Measurements from ENCODE around the gene KLHL29. TPM values are rescaled to one million over a fixed set of nuclear protein-coding genes. Genes with fewer than 3 reads are reported as not detected.

The KLHL29 gene
- polyA plus RNA-seq, 2 donors = 2.1 to 3.8 TPM

- no peak overlapping the region for H3K27ac ChIP-seq (ENCODE audit: low read depth in 2 of 2, low read length in 1 of 2)
- WGBS, 2 donors = 74 to 88% methylated on average over 27 to 28 of the region's 28 CpGs
- H3K27me3 ChIP-seq (ENCODE audit: control insufficient read depth in 1 of 2, insufficient read depth in 2 of 2, low read length in 2 of 2) = no peaks in the 10 kb centered on the region
- H3K36me3 ChIP-seq (ENCODE audit: control insufficient read depth in 2 of 2, insufficient read depth in 2 of 2, low read length in 1 of 2) = no peaks in the 10 kb centered on the region
- peaks cover 0 to 3% of the 10 kb centered on the region in 2 donors for H3K9me3 ChIP-seq (ENCODE audit: control insufficient read depth in 2 of 2, insufficient read depth in 1 of 2, low read depth in 1 of 2, low read length in 1 of 2)
- H3K4me3 ChIP-seq (ENCODE audit: low read depth in 1 of 2, low read length in 2 of 2) = no peak overlapping the region
- peaks cover 0 to 1% of the 10 kb centered on the region in 2 donors for H3K4me1 ChIP-seq (ENCODE audit: control insufficient read depth in 2 of 2, insufficient read depth in 2 of 2, low read length in 1 of 2)
Observed at GRCh38 chr2:23628926-23629771, 244.2 kb downstream of the KLHL29 start.

GRCh38 chr2:23629772-23630480 lies 244.9 kb downstream of the KLHL29 start:
- Histone ChIP-seq H3K9me3 (ENCODE audit: control insufficient read depth in 2 of 2, insufficient read depth in 1 of 2, low read depth in 1 of 2, low read length in 1 of 2) (no peaks in the 10 kb centered on the region), H3K27ac (ENCODE audit: low read depth in 2 of 2, low read length in 1 of 2) (no peak overlapping the region), H3K4me3 (ENCODE audit: low read depth in 1 of 2, low read length in 2 of 2) (no peak overlapping the region), H3K27me3 (ENCODE audit: control insufficient read depth in 1 of 2, insufficient read depth in 2 of 2, low read length in 2 of 2) (no peaks in the 10 kb centered on the region), H3K36me3 (ENCODE audit: control insufficient read depth in 2 of 2, insufficient read depth in 2 of 2, low read length in 1 of 2) (no peaks in the 10 kb centered on the region), H3K4me1 (ENCODE audit: control insufficient read depth in 2 of 2, insufficient read depth in 2 of 2, low read length in 1 of 2) (peaks cover 0 to 1% of the 10 kb centered on the region in 2 donors)
- 88 to 89% methylated on average over 16 of the region's 16 CpGs for WGBS, 2 donors

DNA sequence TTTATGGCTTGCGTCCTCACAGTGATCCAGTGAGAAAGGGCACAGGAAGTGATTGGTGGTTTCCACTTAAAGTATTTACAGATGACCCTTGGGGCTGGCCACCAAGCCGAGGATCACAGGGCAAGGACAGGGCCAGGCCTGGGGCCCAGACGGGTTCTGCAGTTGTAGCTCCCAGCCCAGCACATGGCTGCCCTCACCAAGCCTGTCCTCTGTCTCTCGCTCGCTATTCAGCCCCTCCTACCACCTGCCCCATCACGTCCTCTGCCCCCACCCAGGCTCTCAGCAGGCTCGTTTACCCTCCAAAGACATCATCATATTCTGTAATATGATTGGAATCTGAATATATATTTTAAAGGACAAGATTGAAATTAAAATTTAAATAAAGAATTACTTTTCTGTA lies 246.0 kb downstream of the KLHL29 start:
- Histone ChIP-seq H3K4me1 (ENCODE audit: control insufficient read depth in 2 of 2, insufficient read depth in 2 of 2, low read length in 1 of 2) (peaks cover 0 to 4% of the 10 kb centered on the region in 2 donors), H3K27me3 (ENCODE audit: control insufficient read depth in 1 of 2, insufficient read depth in 2 of 2, low read length in 2 of 2) (no peaks in the 10 kb centered on the region), H3K27ac (ENCODE audit: low read depth in 2 of 2, low read length in 1 of 2) (no peak overlapping the region), H3K9me3 (ENCODE audit: control insufficient read depth in 2 of 2, insufficient read depth in 1 of 2, low read depth in 1 of 2, low read length in 1 of 2) (no peaks in the 10 kb centered on the region), H3K36me3 (ENCODE audit: control insufficient read depth in 2 of 2, insufficient read depth in 2 of 2, low read length in 1 of 2) (no peaks in the 10 kb centered on the region), H3K4me3 (ENCODE audit: low read depth in 1 of 2, low read length in 2 of 2) (no peak overlapping the region)
- WGBS, 2 donors = 82 to 85% methylated on average over 7 of the region's 7 CpGs

GRCh38 chr2:23631389-23631788 lies 246.4 kb downstream of the KLHL29 start:
- Histone ChIP-seq H3K36me3 (ENCODE audit: control insufficient read depth in 2 of 2, insufficient read depth in 2 of 2, low read length in 1 of 2) (no peaks in the 10 kb centered on the region), H3K4me3 (ENCODE audit: low read depth in 1 of 2, low read length in 2 of 2) (no peak overlapping the region), H3K9me3 (ENCODE audit: control insufficient read depth in 2 of 2, insufficient read depth in 1 of 2, low read depth in 1 of 2, low read length in 1 of 2) (no peaks in the 10 kb centered on the region), H3K27me3 (ENCODE audit: control insufficient read depth in 1 of 2, insufficient read depth in 2 of 2, low read length in 2 of 2) (no peaks in the 10 kb centered on the region), H3K27ac (ENCODE audit: low read depth in 2 of 2, low read length in 1 of 2) (no peak overlapping the region), H3K4me1 (ENCODE audit: control insufficient read depth in 2 of 2, insufficient read depth in 2 of 2, low read length in 1 of 2) (peaks cover 0 to 4% of the 10 kb centered on the region in 2 donors)
- 87 to 93% methylated on average over 11 of the region's 11 CpGs for WGBS, 2 donors

DNA sequence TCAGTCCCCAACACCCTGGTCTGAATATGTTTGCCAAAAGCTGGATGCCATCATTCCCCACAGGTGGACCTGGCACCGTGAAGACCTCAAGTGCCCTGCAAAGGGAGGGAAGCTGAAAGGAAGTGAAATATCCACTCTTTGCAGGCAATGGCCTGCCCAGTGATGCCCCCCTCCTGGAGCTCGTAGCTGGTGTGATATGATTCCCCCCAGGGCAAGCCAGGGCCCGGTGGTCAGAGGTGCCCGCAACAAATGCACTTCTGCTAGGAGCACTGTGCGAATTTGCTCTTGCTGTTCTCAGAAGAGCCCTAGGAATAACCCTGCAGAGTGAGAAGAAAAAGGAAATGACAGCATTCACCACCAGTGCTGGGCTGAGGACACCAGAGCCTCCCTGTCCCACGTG lies 247.4 kb downstream of the KLHL29 start:
- Histone ChIP-seq H3K27ac (ENCODE audit: low read depth in 2 of 2, low read length in 1 of 2) (no peak overlapping the region), H3K4me3 (ENCODE audit: low read depth in 1 of 2, low read length in 2 of 2) (no peak overlapping the region), H3K9me3 (ENCODE audit: control insufficient read depth in 2 of 2, insufficient read depth in 1 of 2, low read depth in 1 of 2, low read length in 1 of 2) (no peaks in the 10 kb centered on the region), H3K4me1 (ENCODE audit: control insufficient read depth in 2 of 2, insufficient read depth in 2 of 2, low read length in 1 of 2) (peaks cover 4% of the 10 kb centered on the region in 2 donors), H3K27me3 (ENCODE audit: control insufficient read depth in 1 of 2, insufficient read depth in 2 of 2, low read length in 2 of 2) (no peaks in the 10 kb centered on the region), H3K36me3 (ENCODE audit: control insufficient read depth in 2 of 2, insufficient read depth in 2 of 2, low read length in 1 of 2) (no peaks in the 10 kb centered on the region)
- 75% methylated on average over 6 of the region's 6 CpGs for WGBS, 2 donors

- peaks cover 4% of the 10 kb centered on the region in 2 donors for H3K4me1 ChIP-seq (ENCODE audit: control insufficient read depth in 2 of 2, insufficient read depth in 2 of 2, low read length in 1 of 2)
- H3K27ac ChIP-seq (ENCODE audit: low read depth in 2 of 2, low read length in 1 of 2) = no peak overlapping the region
- no peaks in the 10 kb centered on the region for H3K9me3 ChIP-seq (ENCODE audit: control insufficient read depth in 2 of 2, insufficient read depth in 1 of 2, low read depth in 1 of 2, low read length in 1 of 2)
- 92 to 93% methylated on average over 5 of the region's 5 CpGs for WGBS, 2 donors
- H3K27me3 ChIP-seq (ENCODE audit: control insufficient read depth in 1 of 2, insufficient read depth in 2 of 2, low read length in 2 of 2) = no peaks in the 10 kb centered on the region
- no peak overlapping the region for H3K4me3 ChIP-seq (ENCODE audit: low read depth in 1 of 2, low read length in 2 of 2)
- H3K36me3 ChIP-seq (ENCODE audit: control insufficient read depth in 2 of 2, insufficient read depth in 2 of 2, low read length in 1 of 2) = no peaks in the 10 kb centered on the region
Observed at GRCh38 chr2:23632831-23633395, 247.9 kb downstream of the KLHL29 start.

GRCh38 chr2:23633966-23634365 lies 249.0 kb downstream of the KLHL29 start:
- H3K27ac ChIP-seq (ENCODE audit: low read depth in 2 of 2, low read length in 1 of 2) = no peak overlapping the region
- H3K4me1 ChIP-seq (ENCODE audit: control insufficient read depth in 2 of 2, insufficient read depth in 2 of 2, low read length in 1 of 2) = peaks cover 4% of the 10 kb centered on the region in 2 donors
- no peaks in the 10 kb centered on the region for H3K9me3 ChIP-seq (ENCODE audit: control insufficient read depth in 2 of 2, insufficient read depth in 1 of 2, low read depth in 1 of 2, low read length in 1 of 2)
- no peaks in the 10 kb centered on the region for H3K36me3 ChIP-seq (ENCODE audit: control insufficient read depth in 2 of 2, insufficient read depth in 2 of 2, low read length in 1 of 2)
- no peaks in the 10 kb centered on the region for H3K27me3 ChIP-seq (ENCODE audit: control insufficient read depth in 1 of 2, insufficient read depth in 2 of 2, low read length in 2 of 2)
- no peak overlapping the region for H3K4me3 ChIP-seq (ENCODE audit: low read depth in 1 of 2, low read length in 2 of 2)
- 88% methylated on average over 8 of the region's 8 CpGs for WGBS, 2 donors

- peaks cover 4% of the 10 kb centered on the region in 2 donors for H3K4me1 ChIP-seq (ENCODE audit: control insufficient read depth in 2 of 2, insufficient read depth in 2 of 2, low read length in 1 of 2)
- 85 to 89% methylated on average over 23 of the region's 23 CpGs for WGBS, 2 donors
- H3K36me3 ChIP-seq (ENCODE audit: control insufficient read depth in 2 of 2, insufficient read depth in 2 of 2, low read length in 1 of 2) = peaks cover 0 to 6% of the 10 kb centered on the region in 2 donors
- no peaks in the 10 kb centered on the region for H3K9me3 ChIP-seq (ENCODE audit: control insufficient read depth in 2 of 2, insufficient read depth in 1 of 2, low read depth in 1 of 2, low read length in 1 of 2)
- no peak overlapping the region for H3K4me3 ChIP-seq (ENCODE audit: low read depth in 1 of 2, low read length in 2 of 2)
- H3K27ac ChIP-seq (ENCODE audit: low read depth in 2 of 2, low read length in 1 of 2) = no peak overlapping the region
- no peaks in the 10 kb centered on the region for H3K27me3 ChIP-seq (ENCODE audit: control insufficient read depth in 1 of 2, insufficient read depth in 2 of 2, low read length in 2 of 2)
Observed at GRCh38 chr2:23635442-23636340, 250.7 kb downstream of the KLHL29 start.

- peaks cover 0 to 6% of the 10 kb centered on the region in 2 donors for H3K36me3 ChIP-seq (ENCODE audit: control insufficient read depth in 2 of 2, insufficient read depth in 2 of 2, low read length in 1 of 2)
- H3K27ac ChIP-seq (ENCODE audit: low read depth in 2 of 2, low read length in 1 of 2) = no peak overlapping the region
- peaks cover 4% of the 10 kb centered on the region in 2 donors for H3K4me1 ChIP-seq (ENCODE audit: control insufficient read depth in 2 of 2, insufficient read depth in 2 of 2, low read length in 1 of 2)
- no peaks in the 10 kb centered on the region for H3K9me3 ChIP-seq (ENCODE audit: control insufficient read depth in 2 of 2, insufficient read depth in 1 of 2, low read depth in 1 of 2, low read length in 1 of 2)
- H3K4me3 ChIP-seq (ENCODE audit: low read depth in 1 of 2, low read length in 2 of 2) = no peak overlapping the region
- no peaks in the 10 kb centered on the region for H3K27me3 ChIP-seq (ENCODE audit: control insufficient read depth in 1 of 2, insufficient read depth in 2 of 2, low read length in 2 of 2)
- WGBS, 2 donors = 71 to 76% methylated on average over 11 of the region's 11 CpGs
Observed at GRCh38 chr2:23636426-23636825, 251.4 kb downstream of the KLHL29 start.
